Ovary (tissue), 9 donors: ENCODE data around the gene PDSS2. TPM values are rescaled to one million over a fixed set of nuclear protein-coding genes. Genes with fewer than 3 reads are reported as not detected.
"Not testable (repeated sequence)": the region's sequence is repeated elsewhere in the genome, so short reads cannot be mapped to it uniquely, and the experiment has no call there.

Experiments used
- DNase-seq, 5 donors: peaks; one replicate each; pipeline ENCODE4 v3.0.0-alpha.2; 2019 to 2020
- H3K27ac ChIP-seq, 2 donors: fragments of 200-600 bp; one replicate each; pipeline versions ENCODE4 v1.5.1 to v1.8.0; 2019 to 2022
- H3K27me3 ChIP-seq: fragments of 200-600 bp; one replicate; pipeline ENCODE4 v1.8.0; 2022
- H3K36me3 ChIP-seq: fragments of 200-600 bp; sonication (generic); one replicate; pipeline ENCODE4 v1.5.1; 2019
- H3K4me1 ChIP-seq: one replicate; pipeline ENCODE4 v1.8.1; 2013; ENCODE audit warnings: mild to moderate bottlenecking, moderate library complexity; ENCODE audit not compliant: insufficient read depth
- H3K4me3 ChIP-seq: fragments of 200-600 bp; sonication (generic); one replicate; pipeline ENCODE4 v1.5.1; 2017
- H3K9me3 ChIP-seq, 2 donors: fragments of 200-600 bp in 1 of 2; sonication (generic) in 1 of 2; one replicate each; pipeline versions ENCODE4 v1.5.1 to v1.8.1; 2013 to 2019; ENCODE audit warnings: mild to moderate bottlenecking in 1 of 2, moderate library complexity in 1 of 2
- CTCF ChIP-seq, 3 donors: fragments of 450-650 bp in 2 of 3; fragments of 200-600 bp in 1 of 3; IDR thresholded peaks; one replicate each; pipeline versions ENCODE4 v1.5.1 to v1.8.0; 2016 to 2022; ENCODE audit warnings: antibody characterized with exemption in 3 of 3, mild to moderate bottlenecking in 1 of 3
- EP300 ChIP-seq: sonication (generic); formaldehyde crosslinking; IDR thresholded peaks from one replicate; pipeline ENCODE4 v1.6.1; 2017; ENCODE audit warnings: antibody characterized with exemption
- POLR2A ChIP-seq: fragments of 450-650 bp; IDR thresholded peaks from one replicate; pipeline ENCODE4 v1.6.1; 2017; ENCODE audit warnings: antibody characterized with exemption, mild to moderate bottlenecking, moderate library complexity
- WGBS, 3 donors: extraction: QIAGEN DNeasy Blood & Tissue Kit in 1 of 3; methylation state at CpG; one replicate each; pipeline versions ENCODE4 v1.1.5 to v1.1.7; 2013 to 2017; 5-methylcytosine and 5-hydroxymethylcytosine counted together
- intact Hi-C, 4 donors: fragments of 100-400 bp; cut with DNase I; formaldehyde crosslinking; loops; one replicate each; pipeline versions ENCODE4 v1.11.0 to v1.15.1; 2022 to 2023
- polyA plus RNA-seq, 2 donors: library from polyadenylated mRNA; stranded (reverse); fragments of 200-250 nt in 1 of 2; fragments of 350-450 nt in 1 of 2; fragmentation: Illumina TruSeq in 1 of 2; extraction: RNeasy Lipid Tissue Mini Kit (QIAGEN cat#74804) in 1 of 2; gene quantifications; one replicate each; pipeline ENCODE4 v1.2.3, GENCODE V29; 2013 to 2014
- total RNA-seq, 7 donors: library from RNA; depleted of rRNA in 2 of 7; stranded (reverse); fragments of >200 nt in 2 of 7; fragmentation: NEBNext Ultra II Directional in 3 of 7; extraction: Animal tissue kit (Norgen Biotek cat#: 25700) in 3 of 7; gene quantifications; one replicate each; pipeline versions ENCODE4 v1.1.0 to v1.2.4, GENCODE V29; 2016 to 2023
- donor health status: DM: no; HTN: no; CAD: no; lungs with moderate emphysema.
- donor health status: DM: no; HTN: no; CAD: no.
- donor health status: Bipolar disorder and iron deficiency.
- donor health status: DM: yes; HTN: yes; CAD: no.
- donor health status: DM: no; HTN: no; CAD: no.
- donor health status: DM: yes; HTN: yes; CAD: no.

PDSS2 gene
- total and polyA plus RNA-seq, 9 donors = 8.2 to 17.5 (median 12.0) TPM

DNA sequence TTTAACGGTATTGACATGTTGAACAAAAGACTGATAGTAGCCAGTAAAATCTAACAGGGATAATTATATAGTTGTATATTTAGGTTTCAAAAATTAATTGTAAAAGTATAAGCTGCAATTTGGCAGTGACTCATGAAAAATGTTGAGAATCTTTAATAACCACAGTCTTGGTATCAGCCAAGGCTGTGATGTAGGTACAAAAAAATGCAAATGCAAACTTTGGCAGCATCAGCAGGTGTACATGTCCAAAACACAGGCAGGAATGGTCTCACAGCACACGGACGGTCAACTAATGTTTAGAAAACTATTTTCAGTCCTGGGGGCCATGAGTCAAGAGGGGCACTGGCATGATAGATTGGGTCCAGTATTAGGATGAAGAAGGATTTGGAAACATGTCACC is 285.6 kb downstream of the PDSS2 start:
- intact Hi-C loops = no loop called here
- H3K9me3 ChIP-seq = no peaks in the 10 kb centered on the region
- H3K4me1 ChIP-seq = no peaks in the 10 kb centered on the region
- H3K4me3 ChIP-seq = no peak overlapping the region
- WGBS, 3 donors = 68 to 83% (median 73%) methylated on average over 3 of the region's 3 CpGs
- no peak overlapping the region for H3K27ac ChIP-seq
- TF ChIP-seq CTCF (IDR thresholded peaks at IDR 0.05) (no peak), POLR2A (no peak), EP300 (no peak)
- no peaks in the 10 kb centered on the region for H3K36me3 ChIP-seq
- no peaks in the 10 kb centered on the region for H3K27me3 ChIP-seq
- no peak for DNase-seq

DNA sequence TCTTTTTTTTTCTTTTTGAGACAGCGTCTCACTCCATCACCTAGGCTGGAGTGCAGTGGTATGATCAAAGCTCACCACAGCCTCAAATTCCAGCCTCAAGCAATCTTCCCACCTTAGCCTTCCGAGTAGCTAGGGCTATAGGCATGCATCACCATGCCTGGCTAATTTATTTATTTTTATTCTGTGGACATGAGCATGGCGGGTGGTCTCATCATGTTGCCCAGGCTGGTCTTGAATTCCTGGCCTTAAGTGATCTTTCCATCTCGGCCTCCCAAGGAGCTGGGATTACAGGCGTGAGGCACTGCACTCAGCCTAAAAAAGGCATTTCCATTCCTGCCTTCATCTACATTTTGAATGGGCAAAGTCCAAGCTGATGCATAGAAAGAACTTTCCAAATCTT is 287.9 kb downstream of the PDSS2 start:
- H3K36me3 ChIP-seq = no peaks in the 10 kb centered on the region
- no peak overlapping the region for H3K4me3 ChIP-seq
- DNase-seq = no peak
- no peaks in the 10 kb centered on the region for H3K4me1 ChIP-seq
- no peak for TF ChIP-seq EP300
- TF ChIP-seq CTCF (IDR thresholded peaks at IDR 0.05) = no peak
- no peak for TF ChIP-seq POLR2A
- H3K9me3 ChIP-seq = no peaks in the 10 kb centered on the region
- intact Hi-C loops = no loop called here
- H3K27me3 ChIP-seq = no peaks in the 10 kb centered on the region
- no peak overlapping the region for H3K27ac ChIP-seq
- 84 to 99% (median 97%) methylated on average over 5 of the region's 5 CpGs for WGBS, 3 donors

GRCh38 chr6:107164299-107164698 is 295.1 kb downstream of the PDSS2 start:
- H3K9me3 ChIP-seq, H3K27ac ChIP-seq, DNase-seq, intact Hi-C loops, H3K36me3 ChIP-seq, H3K27me3 ChIP-seq, H3K4me3 ChIP-seq, H3K4me1 ChIP-seq: not testable (repeated sequence)
- WGBS, 3 donors = 95 to 98% (median 96%) methylated on average over 4 to 5 of the region's 5 CpGs

- H3K27me3 ChIP-seq = no peaks in the 10 kb centered on the region
- H3K4me1 ChIP-seq = no peaks in the 10 kb centered on the region
- no peak for DNase-seq
- no peak for TF ChIP-seq EP300
- TF ChIP-seq CTCF (IDR thresholded peaks at IDR 0.05) = no peak
- TF ChIP-seq POLR2A = no peak
- no peaks in the 10 kb centered on the region for H3K36me3 ChIP-seq
- no peak overlapping the region for H3K4me3 ChIP-seq
- H3K9me3 ChIP-seq = no peaks in the 10 kb centered on the region
- WGBS, 3 donors = 92 to 94% (median 93%) methylated on average over 3 of the region's 3 CpGs
- intact Hi-C loops = no loop called here
- H3K27ac ChIP-seq = no peak overlapping the region
These were observed 297.8 kb downstream of the PDSS2 start for GRCh38 chr6:107161521-107161920.

GRCh38 chr6:107156617-107157016 is 302.7 kb downstream of the PDSS2 start:
- Histone ChIP-seq H3K4me3 (no peak overlapping the region), H3K27me3 (no peaks in the 10 kb centered on the region), H3K4me1 (no peaks in the 10 kb centered on the region), H3K9me3 (no peaks in the 10 kb centered on the region), H3K27ac (no peak overlapping the region), H3K36me3 (no peaks in the 10 kb centered on the region)
- TF ChIP-seq EP300 (no peak), CTCF (IDR thresholded peaks at IDR 0.05) (no peak), POLR2A (no peak)
- DNase-seq = no peak
- WGBS, 3 donors = 82 to 92% (median 85%) methylated on average over 2 of the region's 2 CpGs
- intact Hi-C loops = no loop called here
